GM12872 (cell line): Measurements from ENCODE around the gene BICRA.

Source experiments
- CTCF ChIP-seq: IDR thresholded peaks from 3 replicates; pipeline ENCODE4 v1.5.1; 2011; ENCODE audit warnings: low read depth, mild to moderate bottlenecking, low read length, moderate library complexity; ENCODE audit not compliant: insufficient read depth

Gene BICRA

GRCh38 chr19:47652285-47652684, 43.4 kb downstream of the BICRA start:
- TF ChIP-seq CTCF = no peak

GRCh38 chr19:47653856-47654255, 44.9 kb downstream of the BICRA start:
- no peak for TF ChIP-seq CTCF

- TF ChIP-seq CTCF = no peak
Observed at GRCh38 chr19:47657719-47658118, 48.8 kb downstream of the BICRA start.

GRCh38 chr19:47658431-47659348, 49.8 kb downstream of the BICRA start:
- no peak for TF ChIP-seq CTCF

GRCh38 chr19:47660435-47660832, 51.5 kb downstream of the BICRA start:
- no peak for TF ChIP-seq CTCF

- no peak for TF ChIP-seq CTCF
Observed at GRCh38 chr19:47661161-47661560, 52.2 kb downstream of the BICRA start.

GRCh38 chr19:47661611-47662010, 52.7 kb downstream of the BICRA start:
- TF ChIP-seq CTCF = no peak
